Hepatocyte (in vitro differentiated cells): ENCODE data around the gene BACH2.

Experiments
- EZH2 ChIP-seq: fragments of 200-600 bp; sonication (generic); IDR thresholded peaks from 2 replicates; pipeline ENCODE4 v1.6.1; 2016; ENCODE audit warnings: antibody characterized with exemption, mild to moderate bottlenecking, borderline replicate concordance
- EZH2phosphoT487 ChIP-seq: fragments of 200-600 bp; sonication (generic); IDR thresholded peaks from one replicate; pipeline ENCODE4 v1.6.1; 2018; ENCODE audit warnings: antibody characterized with exemption, mild to moderate bottlenecking, low read depth, moderate library complexity; ENCODE audit not compliant: unreplicated experiment, severe bottlenecking
- TF ChIP-seq, protein P1 (sequence below): fragments of 200-600 bp; sonication (generic); IDR thresholded peaks from 2 replicates; pipeline ENCODE4 v1.5.1; 2016; ENCODE audit warnings: antibody characterized with exemption, mild to moderate bottlenecking; ENCODE audit not compliant: poor library complexity

DNA sequence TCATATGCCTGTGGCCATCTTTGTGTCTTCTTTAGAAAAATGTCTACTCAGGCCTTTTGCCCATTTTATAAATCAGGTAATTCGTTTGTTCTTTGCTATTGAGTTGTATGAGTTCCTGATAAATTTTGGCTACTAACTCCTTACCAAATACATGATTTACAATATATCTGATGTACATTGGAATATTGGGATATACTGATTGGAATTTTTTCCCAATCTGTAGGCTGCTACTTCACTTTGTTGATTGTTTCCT, 39.2 kb downstream of the BACH2 start:
- TF ChIP-seq, protein P1, sequence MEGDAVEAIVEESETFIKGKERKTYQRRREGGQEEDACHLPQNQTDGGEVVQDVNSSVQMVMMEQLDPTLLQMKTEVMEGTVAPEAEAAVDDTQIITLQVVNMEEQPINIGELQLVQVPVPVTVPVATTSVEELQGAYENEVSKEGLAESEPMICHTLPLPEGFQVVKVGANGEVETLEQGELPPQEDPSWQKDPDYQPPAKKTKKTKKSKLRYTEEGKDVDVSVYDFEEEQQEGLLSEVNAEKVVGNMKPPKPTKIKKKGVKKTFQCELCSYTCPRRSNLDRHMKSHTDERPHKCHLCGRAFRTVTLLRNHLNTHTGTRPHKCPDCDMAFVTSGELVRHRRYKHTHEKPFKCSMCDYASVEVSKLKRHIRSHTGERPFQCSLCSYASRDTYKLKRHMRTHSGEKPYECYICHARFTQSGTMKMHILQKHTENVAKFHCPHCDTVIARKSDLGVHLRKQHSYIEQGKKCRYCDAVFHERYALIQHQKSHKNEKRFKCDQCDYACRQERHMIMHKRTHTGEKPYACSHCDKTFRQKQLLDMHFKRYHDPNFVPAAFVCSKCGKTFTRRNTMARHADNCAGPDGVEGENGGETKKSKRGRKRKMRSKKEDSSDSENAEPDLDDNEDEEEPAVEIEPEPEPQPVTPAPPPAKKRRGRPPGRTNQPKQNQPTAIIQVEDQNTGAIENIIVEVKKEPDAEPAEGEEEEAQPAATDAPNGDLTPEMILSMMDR, result no peak
- TF ChIP-seq EZH2 (no peak), EZH2phosphoT487 (no peak)
